Keratinocyte (primary cell): ENCODE measurements around the gene COL6A1. TPM values are rescaled to one million over a fixed set of nuclear protein-coding genes. Genes with fewer than 3 reads are reported as not detected.

Experiments used
- DNase-seq: peaks from one replicate; pipeline ENCODE4 v3.0.0-alpha.2; 2011; ENCODE audit warnings: low read depth, missing footprints, low spot score
- FAIRE-seq: peaks from 2 replicates; lab custom pipeline; 2011; peaks lifted over from hg19 to GRCh38; lab: Jason Lieb, UNC
- H2AFZ ChIP-seq: 2 replicates; pipeline ENCODE4 v1.6.0; 2012; ENCODE audit warnings: low read length, control low read depth, inconsistent platforms; ENCODE audit not compliant: control insufficient read depth
- H3K27ac ChIP-seq: 2 replicates; pipeline ENCODE4 v1.5.1; 2011; ENCODE audit warnings: low read length; ENCODE audit not compliant: control insufficient read depth, insufficient read depth
- H3K27me3 ChIP-seq: 3 replicates; pipeline ENCODE4 v1.6.0; 2011; ENCODE audit warnings: low read length; ENCODE audit not compliant: control insufficient read depth, insufficient read depth; ENCODE audit errors: extremely low read depth
- H3K36me3 ChIP-seq, 2 experiments: 2 replicates in 1 of 2; 3 replicates in 1 of 2; pipeline ENCODE4 v1.5.1; 2011; ENCODE audit warnings: low read length in 2 of 2, mild to moderate bottlenecking in 1 of 2; ENCODE audit not compliant: control insufficient read depth in 2 of 2, insufficient read depth in 2 of 2; ENCODE audit errors: extremely low read depth in 1 of 2
- H3K4me1 ChIP-seq: 3 replicates; pipeline ENCODE4 v1.5.1; 2011; ENCODE audit warnings: low read length; ENCODE audit not compliant: control insufficient read depth, insufficient read depth; ENCODE audit errors: extremely low read depth
- H3K4me2 ChIP-seq: 3 replicates; pipeline ENCODE4 v1.6.0; 2011; ENCODE audit warnings: low read depth, low read length; ENCODE audit not compliant: control insufficient read depth, insufficient read depth; ENCODE audit errors: extremely low read depth
- H3K4me3 ChIP-seq, 3 experiments: fragments of 200-600 bp in 1 of 3; sonication (generic) in 1 of 3; 2 replicates in 2 of 3; 3 replicates in 1 of 3; pipeline ENCODE4 v1.5.1; 2011 to 2016; ENCODE audit warnings: low read length in 3 of 3, mild to moderate bottlenecking in 3 of 3, control low read depth in 2 of 3, inconsistent platforms in 1 of 3, low read depth in 1 of 3, mixed read lengths in 1 of 3, mixed run types in 1 of 3, moderate library complexity in 1 of 3; ENCODE audit not compliant: control insufficient read depth in 2 of 3, insufficient read depth in 2 of 3; ENCODE audit errors: extremely low read depth in 1 of 3
- H3K79me2 ChIP-seq: 2 replicates; pipeline ENCODE4 v1.6.0; 2012; ENCODE audit warnings: low read length; ENCODE audit not compliant: control insufficient read depth, insufficient read depth
- H3K9ac ChIP-seq: 3 replicates; pipeline ENCODE4 v1.6.0; 2011; ENCODE audit warnings: low read length; ENCODE audit not compliant: control insufficient read depth, insufficient read depth; ENCODE audit errors: extremely low read depth
- H3K9me1 ChIP-seq: 3 replicates; pipeline ENCODE4 v1.6.0; 2011; ENCODE audit warnings: low read length; ENCODE audit not compliant: control insufficient read depth, insufficient read depth; ENCODE audit errors: extremely low read depth
- H3K9me3 ChIP-seq: 2 replicates; pipeline ENCODE4 v1.5.1; 2012; ENCODE audit warnings: low read depth, low read length; ENCODE audit not compliant: control insufficient read depth
- H4K20me1 ChIP-seq: 3 replicates; pipeline ENCODE4 v1.6.0; 2011; ENCODE audit warnings: low read length; ENCODE audit not compliant: control insufficient read depth, insufficient read depth; ENCODE audit errors: extremely low read depth
- EZH2 ChIP-seq: IDR thresholded peaks from one replicate; pipeline ENCODE4 v1.6.1; 2012; ENCODE audit warnings: inconsistent platforms, mild to moderate bottlenecking, low read length, moderate library complexity
- dilution Hi-C: fragments of 300-500 bp; cut with MboI; formaldehyde crosslinking; loops from one replicate; pipeline ENCODE4 v1.7.0; 2020; ENCODE audit warnings: low sequenced_read_pairs; ENCODE audit not compliant: extremely low pct_ligation_motif_present
- polyA plus RNA-seq, 5 experiments: library from polyadenylated mRNA; depleted of rRNA in 3 of 5; stranded (reverse) in 3 of 5; stranded (forward) in 1 of 5; unstranded in 1 of 5; fragments of >200 nt; gene quantifications; 1 replicate in 1 of 5; 2 replicates in 3 of 5; 3 replicates in 1 of 5; pipeline versions ENCODE4 v1.2.1 to v1.2.3, GENCODE V29; 2011 to 2012; ENCODE audit warnings: missing spikeins in 2 of 5, low read depth in 1 of 5, low replicate concordance in 1 of 5
- TF ChIP-seq, protein P1 (sequence below), 3 experiments: IDR thresholded peaks in 1 of 3; conservative IDR thresholded peaks in 1 of 3; optimal IDR thresholded peaks in 1 of 3; 2 replicates in 2 of 3; 3 replicates in 1 of 3; pipeline versions ENCODE3 to v1.5.1; 2011; ENCODE audit warnings: low read length in 3 of 3, mild to moderate bottlenecking in 3 of 3, moderate library complexity in 2 of 3, control low read depth in 1 of 3, inconsistent platforms in 1 of 3; ENCODE audit not compliant: insufficient read depth in 2 of 3; ENCODE audit errors: extremely low read depth in 1 of 3

COL6A1 gene
- polyA plus RNA-seq, 1 donor (not counting 4 experiments of a cell fraction or from before 2014, with no cell fraction given): 2.5 TPM

DNA sequence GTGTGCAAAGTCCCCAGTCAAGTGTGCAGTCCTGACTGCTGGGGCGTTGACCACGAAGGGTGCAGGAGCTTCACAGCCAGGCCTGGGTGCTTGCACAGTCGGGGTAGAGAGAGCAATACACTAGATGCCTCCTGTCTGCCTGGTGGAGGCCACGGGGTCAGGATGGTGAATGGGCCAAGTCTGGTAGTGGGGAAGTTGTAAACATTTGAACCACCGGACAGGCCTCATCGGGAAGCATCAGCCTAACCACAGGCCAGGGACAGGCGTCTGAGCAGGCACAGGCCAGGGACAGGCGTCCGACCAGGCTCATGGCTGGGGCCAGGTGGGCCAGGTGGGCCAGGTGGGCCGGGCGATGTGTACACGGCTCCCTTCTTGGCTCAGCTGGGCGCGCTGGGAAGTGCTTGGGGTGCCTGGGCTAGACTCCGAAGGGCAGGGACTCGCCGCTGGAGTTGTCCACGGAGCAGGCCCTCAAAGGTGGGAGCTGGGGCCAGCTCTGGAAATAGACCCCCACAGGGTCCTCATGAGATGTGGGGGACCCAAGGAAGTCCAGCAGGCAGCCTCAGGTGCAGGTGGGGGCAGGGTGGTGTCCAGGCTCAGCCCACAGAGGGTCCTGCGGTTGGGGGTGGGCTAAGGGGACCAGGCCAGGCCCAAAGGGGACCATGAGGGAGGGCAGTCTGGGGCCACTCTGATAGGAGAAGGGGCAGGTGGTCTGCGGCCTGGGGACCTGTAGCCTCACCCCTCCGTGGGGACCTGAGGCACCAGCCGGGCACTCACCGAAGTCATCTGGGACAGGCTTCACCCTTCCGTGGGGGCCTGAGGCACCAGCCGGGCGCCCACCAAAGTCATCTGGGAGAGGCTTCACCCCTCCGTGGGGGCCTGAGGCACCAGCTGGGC is 15.0 kb downstream of the COL6A1 start:
- no peak for TF ChIP-seq EZH2
- TF ChIP-seq, protein P1, sequence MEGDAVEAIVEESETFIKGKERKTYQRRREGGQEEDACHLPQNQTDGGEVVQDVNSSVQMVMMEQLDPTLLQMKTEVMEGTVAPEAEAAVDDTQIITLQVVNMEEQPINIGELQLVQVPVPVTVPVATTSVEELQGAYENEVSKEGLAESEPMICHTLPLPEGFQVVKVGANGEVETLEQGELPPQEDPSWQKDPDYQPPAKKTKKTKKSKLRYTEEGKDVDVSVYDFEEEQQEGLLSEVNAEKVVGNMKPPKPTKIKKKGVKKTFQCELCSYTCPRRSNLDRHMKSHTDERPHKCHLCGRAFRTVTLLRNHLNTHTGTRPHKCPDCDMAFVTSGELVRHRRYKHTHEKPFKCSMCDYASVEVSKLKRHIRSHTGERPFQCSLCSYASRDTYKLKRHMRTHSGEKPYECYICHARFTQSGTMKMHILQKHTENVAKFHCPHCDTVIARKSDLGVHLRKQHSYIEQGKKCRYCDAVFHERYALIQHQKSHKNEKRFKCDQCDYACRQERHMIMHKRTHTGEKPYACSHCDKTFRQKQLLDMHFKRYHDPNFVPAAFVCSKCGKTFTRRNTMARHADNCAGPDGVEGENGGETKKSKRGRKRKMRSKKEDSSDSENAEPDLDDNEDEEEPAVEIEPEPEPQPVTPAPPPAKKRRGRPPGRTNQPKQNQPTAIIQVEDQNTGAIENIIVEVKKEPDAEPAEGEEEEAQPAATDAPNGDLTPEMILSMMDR (optimal IDR thresholded peaks at IDR 0.05 in 1 of 3, IDR thresholded peaks at IDR 0.05 in 1 of 3, conservative IDR thresholded peaks at IDR 0.05 in 1 of 3; ENCODE audit: extremely low read depth in 1 of 3, insufficient read depth in 2 of 3, low read length in 3 of 3): no peak
- Histone ChIP-seq H3K4me2 (no peak overlapping the region), H3K4me1 (no peaks in the 10 kb centered on the region), H4K20me1 (no peaks in the 10 kb centered on the region), H3K9ac (no peak overlapping the region), H3K36me3 (no peaks in the 10 kb centered on the region), H3K79me2 (no peaks in the 10 kb centered on the region), H3K9me3 (peaks cover 2% of the 10 kb centered on the region), H3K9me1 (no peaks in the 10 kb centered on the region), H3K27me3 (no peaks in the 10 kb centered on the region), H2AFZ (no peak overlapping the region), H3K27ac (no peak overlapping the region), H3K4me3 (no peak overlapping the region)
- dilution Hi-C loops: no loop called here
- FAIRE-seq (no peak), DNase-seq (no peak)

DNA sequence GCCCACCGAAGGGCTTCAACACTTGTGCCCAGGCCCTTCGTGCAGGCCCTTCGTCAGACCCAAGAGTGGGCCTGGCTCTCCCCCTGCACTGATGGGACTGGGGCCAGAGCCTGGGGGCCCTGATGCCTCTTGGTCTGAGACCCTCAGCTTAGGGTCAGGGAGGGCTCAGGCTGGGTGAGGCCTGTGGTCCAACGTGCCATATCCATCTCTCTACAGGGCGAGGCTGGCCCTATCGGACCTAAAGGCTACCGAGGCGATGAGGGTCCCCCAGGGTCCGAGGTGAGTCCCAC is 15.6 kb downstream of the COL6A1 start:
- Histone ChIP-seq H3K4me3 (no peak overlapping the region), H3K4me1 (no peaks in the 10 kb centered on the region), H3K9ac (no peak overlapping the region), H4K20me1 (no peaks in the 10 kb centered on the region), H3K79me2 (no peaks in the 10 kb centered on the region), H3K4me2 (no peak overlapping the region), H3K27me3 (no peaks in the 10 kb centered on the region), H2AFZ (no peak overlapping the region), H3K9me1 (no peaks in the 10 kb centered on the region), H3K27ac (no peak overlapping the region), H3K36me3 (no peaks in the 10 kb centered on the region), H3K9me3 (peaks cover 2% of the 10 kb centered on the region)
- FAIRE-seq: no peak
- dilution Hi-C loops: no loop called here
- DNase-seq: no peak
- TF ChIP-seq EZH2: no peak
- TF ChIP-seq, protein P1 (optimal IDR thresholded peaks at IDR 0.05 in 1 of 3, IDR thresholded peaks at IDR 0.05 in 1 of 3, conservative IDR thresholded peaks at IDR 0.05 in 1 of 3; ENCODE audit: extremely low read depth in 1 of 3, insufficient read depth in 2 of 3, low read length in 3 of 3): no peak
